COR-L47 (cell line): ENCODE results near the gene FRYL.

Experiments
- DNase-seq: peaks from one replicate; lab custom pipeline; 2025; lab: John Stamatoyannopoulos, UW

FRYL gene

GRCh38 chr4:48620831-48621230 lies 159.2 kb downstream of the FRYL start:
- DNase-seq = no peak

DNA sequence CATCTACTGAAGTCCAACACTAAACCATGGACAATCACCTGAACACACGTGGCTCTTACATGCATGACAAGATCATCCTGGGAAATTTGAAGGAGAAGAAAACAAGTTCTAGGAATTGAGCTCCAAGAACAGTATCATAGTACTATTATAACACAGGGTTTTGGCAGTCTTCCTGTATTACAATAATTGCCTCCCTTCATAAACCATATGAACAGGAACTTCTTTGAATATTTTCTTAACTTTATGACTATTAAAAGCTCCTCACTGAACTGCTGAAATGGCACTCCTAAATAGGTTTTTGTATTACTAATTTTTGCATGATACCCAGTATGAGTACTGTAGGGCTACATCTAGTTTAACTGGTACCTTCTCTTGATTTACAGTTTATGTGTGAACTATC lies 160.0 kb downstream of the FRYL start:
- no peak for DNase-seq

GRCh38 chr4:48604527-48604926 lies 175.6 kb downstream of the FRYL start:
- DNase-seq = no peak

DNA sequence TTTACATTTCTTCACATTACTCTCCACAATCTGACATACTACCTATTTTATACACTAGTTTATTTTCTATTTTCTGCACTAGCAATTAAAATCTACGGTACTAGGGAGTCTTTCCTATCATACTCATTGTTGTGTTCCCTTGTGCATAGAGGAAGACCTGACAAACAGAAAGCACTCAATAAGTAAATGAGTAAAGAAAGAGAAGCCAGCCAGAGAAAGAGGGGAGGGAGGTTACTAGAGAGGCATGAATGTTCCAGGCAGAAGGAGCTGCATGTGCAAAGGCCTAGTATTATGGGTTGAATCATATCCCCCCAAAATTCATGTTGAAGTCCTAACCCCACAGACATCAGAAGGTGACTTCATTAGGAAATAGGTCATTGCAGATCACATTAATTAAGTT lies 176.0 kb downstream of the FRYL start:
- no peak for DNase-seq

- DNase-seq = no peak
These were observed 176.6 kb downstream of the FRYL start for GRCh38 chr4:48603366-48604003.

DNA sequence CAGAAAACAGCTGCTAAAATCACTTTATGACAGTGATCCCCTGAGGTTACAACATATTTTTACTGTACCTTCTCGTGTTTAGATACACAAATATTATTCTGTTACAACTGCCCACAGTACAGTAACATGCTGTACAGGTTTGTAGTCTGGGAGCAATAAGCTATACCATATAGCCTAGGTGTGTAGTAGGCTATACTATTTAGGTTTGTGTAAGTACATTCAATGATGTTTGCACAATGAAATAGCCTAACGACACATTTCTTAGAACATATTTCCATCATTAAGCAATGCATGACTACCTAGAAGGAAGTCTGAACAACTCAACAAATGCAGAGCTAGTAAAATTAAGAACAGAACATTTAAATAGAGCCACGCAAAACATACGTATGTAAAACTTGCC lies 177.3 kb downstream of the FRYL start:
- DNase-seq = no peak

DNA sequence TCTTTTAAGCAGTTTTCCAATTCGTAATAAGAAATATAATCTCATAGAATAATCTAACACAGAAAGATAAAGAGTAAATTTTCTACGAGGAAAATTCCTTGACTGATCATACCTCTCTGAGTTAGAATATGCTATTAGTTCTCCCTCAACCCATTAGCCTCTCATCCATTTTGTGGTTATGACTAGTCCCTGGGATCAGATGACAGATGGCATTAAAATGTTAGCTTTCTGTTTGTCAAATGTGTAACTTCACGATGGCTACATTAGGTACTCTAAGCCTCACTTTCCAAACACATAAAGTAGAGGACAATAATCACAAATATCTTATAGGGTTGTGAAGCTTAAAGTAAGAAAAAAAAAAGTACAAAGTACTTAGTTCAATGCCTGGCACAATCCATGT lies 177.9 kb downstream of the FRYL start:
- no peak for DNase-seq

- DNase-seq = no peak
These were observed 183.7 kb downstream of the FRYL start for GRCh38 chr4:48596336-48596735.

- no peak for DNase-seq
These were observed 185.9 kb downstream of the FRYL start for GRCh38 chr4:48594180-48594579.

DNA sequence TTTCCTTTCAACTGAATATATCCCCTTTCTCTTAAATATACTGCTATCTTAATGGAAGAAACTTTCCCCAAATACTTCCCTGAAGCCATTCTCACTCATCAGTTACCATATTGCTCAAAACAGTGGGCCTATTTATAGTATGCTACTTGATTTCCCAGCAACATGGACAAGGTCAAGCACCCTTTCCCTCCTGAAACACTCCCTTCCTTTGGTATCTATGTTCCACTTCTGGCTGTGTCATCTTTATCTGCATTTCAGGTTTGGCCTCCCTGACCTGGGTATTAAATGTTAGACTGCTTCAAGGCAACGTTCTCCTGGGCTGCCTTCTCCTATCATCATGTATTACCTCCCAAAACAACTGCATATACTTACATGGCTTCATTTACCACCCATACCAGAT lies 188.7 kb downstream of the FRYL start:
- DNase-seq = no peak

- DNase-seq = no peak
These were observed 189.2 kb downstream of the FRYL start for GRCh38 chr4:48590884-48591283.

DNA sequence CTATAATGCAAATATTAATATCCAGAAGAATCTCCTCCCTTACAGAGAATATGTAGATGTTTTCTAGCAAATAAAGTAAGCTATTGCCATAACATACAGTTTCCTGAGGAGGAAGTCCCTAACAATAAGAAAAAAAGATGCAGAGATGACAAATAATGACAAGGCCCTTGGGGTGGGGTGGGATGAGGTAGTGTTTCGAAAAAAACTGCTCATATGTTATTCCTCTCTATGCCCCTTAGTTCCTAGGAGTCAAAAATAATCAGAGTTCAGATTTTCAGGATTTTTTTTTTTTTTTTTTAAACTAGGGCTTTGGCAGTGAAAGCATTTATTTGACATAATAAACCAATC lies 191.0 kb downstream of the FRYL start:
- no peak for DNase-seq

DNA sequence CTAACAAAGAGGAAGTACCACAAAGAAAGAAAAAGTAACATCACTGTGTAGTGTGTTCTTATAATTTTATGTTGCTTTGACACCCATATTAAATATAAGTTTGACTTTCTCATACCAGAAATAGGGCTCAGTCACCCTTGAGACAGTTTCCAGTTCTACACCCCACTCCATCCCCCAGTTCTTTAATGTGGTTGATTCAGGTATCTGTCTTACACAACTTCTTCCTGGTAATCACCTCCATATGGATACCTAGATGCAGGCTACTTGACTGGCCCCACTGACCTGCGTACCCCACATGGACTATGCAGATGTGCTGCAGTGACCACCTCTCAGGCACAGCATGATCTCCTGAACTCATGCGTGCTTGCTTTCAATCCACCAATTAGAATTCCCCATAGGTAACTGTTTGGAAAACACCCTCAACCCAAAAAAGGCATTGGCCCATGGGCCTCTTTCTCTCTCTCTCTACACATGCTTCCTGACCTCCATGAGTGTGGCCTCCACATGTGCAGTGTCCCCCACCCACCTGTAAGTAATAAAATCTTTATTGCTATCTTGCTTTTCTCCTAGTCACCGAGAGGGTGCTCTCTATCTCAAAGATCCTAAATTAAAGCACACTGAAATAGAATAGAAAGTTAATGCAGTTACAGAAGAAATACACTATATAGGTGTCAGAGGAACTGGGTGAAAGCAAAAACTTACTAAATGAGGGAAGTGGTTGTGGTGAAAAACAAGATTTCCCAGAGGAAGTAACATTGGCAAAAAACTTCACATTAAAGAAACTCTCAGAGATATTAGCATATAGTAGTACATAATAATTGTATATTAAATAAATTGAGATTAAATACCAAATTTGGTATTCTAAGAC lies 191.6 kb downstream of the FRYL start:
- no peak for DNase-seq

DNA sequence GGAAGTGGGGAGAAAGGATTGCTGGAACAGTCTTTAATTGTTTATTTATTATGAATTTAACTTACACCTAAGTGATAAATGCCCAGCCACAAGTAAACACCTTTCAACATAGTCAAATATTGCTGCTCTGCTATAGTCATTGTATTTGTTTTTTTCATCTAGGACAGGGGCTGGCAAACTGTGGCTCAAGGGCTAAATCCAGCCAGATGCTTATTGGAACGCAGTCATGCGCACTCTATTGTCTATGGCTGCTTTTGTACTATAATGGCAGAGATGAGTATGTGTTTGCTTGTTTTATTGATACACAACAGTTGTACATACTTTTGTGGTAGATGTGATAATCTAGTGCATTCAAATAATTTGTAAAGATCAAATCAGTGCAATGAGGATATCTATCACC lies 194.7 kb downstream of the FRYL start:
- no peak for DNase-seq

GRCh38 chr4:48578132-48578968 lies 201.7 kb downstream of the FRYL start:
- peak; percentile 58 for DNase-seq

- DNase-seq = no peak
These were observed 204.1 kb downstream of the FRYL start for GRCh38 chr4:48575964-48576363.

- DNase-seq = no peak
These were observed 208.6 kb downstream of the FRYL start for GRCh38 chr4:48571471-48571870.

DNA sequence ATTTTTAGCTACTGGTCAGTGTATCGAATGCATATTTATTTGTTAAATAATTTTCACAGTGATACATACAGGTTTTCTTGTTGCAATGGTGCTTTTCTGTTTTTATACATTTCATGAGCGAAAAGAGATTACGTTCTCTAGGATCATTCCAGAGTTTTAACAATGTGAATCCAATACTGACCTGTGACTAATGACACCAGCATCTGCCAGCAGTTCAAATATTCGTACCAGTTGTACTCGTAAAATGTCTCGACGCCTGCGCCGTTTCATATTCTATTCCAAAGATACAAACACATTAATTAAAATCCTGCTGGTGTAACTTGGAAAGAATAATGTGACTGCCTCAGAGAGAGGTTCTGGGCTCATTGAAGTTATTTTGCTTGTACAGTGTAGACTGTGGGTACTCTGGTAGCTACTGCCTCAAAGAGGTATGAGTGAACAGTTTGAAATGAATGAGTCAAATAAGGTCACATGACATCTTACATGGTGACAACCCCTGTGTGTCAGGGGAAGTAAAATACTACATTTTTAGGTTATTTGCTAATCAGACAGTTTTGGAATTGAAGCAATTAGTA lies 209.3 kb downstream of the FRYL start:
- no peak for DNase-seq

DNA sequence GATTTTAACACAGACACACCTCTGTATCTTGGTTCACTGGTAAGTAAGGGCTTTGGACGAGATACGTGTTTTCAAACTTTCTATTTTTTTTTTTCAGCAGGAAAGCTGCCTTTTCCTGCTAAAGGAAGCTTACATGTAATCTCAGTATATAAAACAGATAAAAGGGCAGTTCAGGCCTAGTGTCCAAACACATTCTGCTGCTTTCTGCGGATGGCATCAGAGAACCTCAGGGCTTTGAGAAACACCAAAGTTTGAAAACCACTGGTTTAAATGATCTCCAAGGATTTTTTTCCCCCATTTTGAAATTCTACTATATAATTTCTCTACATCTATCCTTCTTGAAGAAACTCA lies 214.1 kb downstream of the FRYL start:
- DNase-seq = no peak

DNA sequence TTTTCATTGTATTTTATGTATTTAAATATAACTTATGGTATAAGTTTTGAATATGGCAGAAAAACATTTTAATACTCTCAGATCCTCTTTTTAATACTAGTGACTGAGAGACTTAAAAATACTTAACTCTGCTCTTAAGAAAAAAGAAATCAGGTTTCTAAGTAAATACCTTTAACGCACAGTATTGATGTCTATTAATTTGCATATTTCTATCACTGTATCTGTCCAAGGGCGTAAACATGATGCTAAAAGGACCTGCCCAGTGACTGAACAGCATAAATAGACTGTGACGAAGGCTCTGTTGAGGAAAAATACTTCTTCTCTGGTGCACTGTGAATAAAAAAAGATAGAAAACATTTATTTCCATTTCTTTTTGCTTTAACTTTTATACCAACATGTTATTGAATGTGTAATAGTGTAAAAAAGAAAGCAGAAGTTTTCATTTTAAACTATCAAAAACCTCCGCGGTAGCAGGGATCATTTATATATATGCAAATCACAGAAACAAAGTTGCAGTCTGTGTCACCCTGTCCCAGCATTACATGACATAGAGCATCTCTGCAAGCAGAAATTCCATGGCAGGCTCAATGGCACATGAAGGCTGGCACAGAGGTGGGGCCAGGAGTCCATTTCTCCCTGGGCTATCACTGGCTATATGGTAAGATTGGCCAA lies 214.6 kb downstream of the FRYL start:
- no peak for DNase-seq

- DNase-seq = no peak
These were observed 215.9 kb downstream of the FRYL start for GRCh38 chr4:48564151-48564550.

DNA sequence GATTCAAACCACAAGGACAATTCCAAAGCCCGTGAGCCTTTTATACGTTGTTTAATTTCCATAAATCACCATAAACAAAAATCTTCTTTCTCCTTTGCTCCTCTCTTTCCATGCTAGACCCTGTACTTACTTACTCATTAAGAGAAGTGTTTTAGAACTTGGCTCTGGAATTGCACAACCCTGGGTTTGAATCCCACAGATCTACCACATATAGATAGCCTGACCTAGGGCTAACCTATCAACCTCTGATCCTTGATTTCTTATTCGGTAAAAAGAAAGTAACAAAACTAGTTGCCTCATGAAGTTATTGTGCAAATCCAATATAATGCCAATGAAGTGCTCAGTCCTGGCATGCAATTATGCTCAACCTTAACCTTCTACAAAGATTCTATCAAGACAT lies 221.3 kb downstream of the FRYL start:
- DNase-seq = no peak
